ENCODE data around the gene NRF1. TPM values are rescaled to one million over a fixed set of nuclear protein-coding genes. Genes with fewer than 3 reads are reported as not detected.

NRF1 gene
- total RNA-seq, 1 experiment from 2014 or later: 19.3 TPM

DNA sequence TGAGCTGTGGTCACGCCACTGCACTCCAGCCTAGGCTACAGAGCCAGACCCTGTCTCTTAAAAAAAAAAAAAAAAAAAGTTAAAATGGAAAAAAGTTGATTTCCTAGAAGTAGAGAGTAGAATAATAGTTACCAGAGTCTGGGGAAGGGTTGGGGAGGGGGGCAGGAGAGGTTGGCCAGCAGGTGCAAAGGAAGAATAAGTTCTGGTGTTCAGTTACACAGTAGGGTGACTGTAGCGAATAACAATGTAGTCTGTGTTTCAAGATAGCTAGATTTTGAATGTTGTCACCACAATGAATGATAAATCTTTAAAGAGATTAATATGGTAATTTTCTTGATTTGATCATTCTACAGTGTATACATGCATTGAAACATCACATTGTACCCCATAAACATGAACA, 142.9 kb downstream of the NRF1 start:
- Mint-ChIP-seq H3K4me3 (no peak overlapping the region), H3K27ac (no peak overlapping the region), H3K36me3 (ENCODE audit: insufficient read depth in 1 of 3, low read depth in 3 of 3) (peaks cover 22 to 39% (median 36%) of the 10 kb centered on the region in 3 experiments; a peak in 6 of 7 replicates), H3K4me1 (peaks cover 0 to 15% of the 10 kb centered on the region in 2 experiments; a peak in 3 of 4 replicates), H3K9me3 (no peaks in the 10 kb centered on the region), H3K27me3 (ENCODE audit: low read depth) (peaks cover 1% of the 10 kb centered on the region; the same call in 1 of the 2 replicates)
- Histone ChIP-seq H2BK20ac (ENCODE audit: low read depth, low read length, poor library complexity, severe bottlenecking) (no peak overlapping the region), H3K18ac (ENCODE audit: insufficient read length, low read depth, low read length) (no peak overlapping the region), H2AK5ac (ENCODE audit: insufficient read length, low read length) (no peak overlapping the region), H4K20me1 (ENCODE audit: control insufficient read depth, insufficient read depth, insufficient read length) (no peaks in the 10 kb centered on the region), H4K91ac (ENCODE audit: insufficient read length, low read depth, low read length) (no peak overlapping the region), H2AFZ (ENCODE audit: low read length) (no peak overlapping the region), H3K14ac (ENCODE audit: insufficient read depth, low read length) (no peak overlapping the region), H2BK12ac (ENCODE audit: insufficient read length, low read depth, low read length) (no peak overlapping the region), H2BK15ac (ENCODE audit: low read depth, low read length) (no peak overlapping the region), H2BK120ac (ENCODE audit: low read depth, low read length, poor library complexity, severe bottlenecking) (no peak overlapping the region), H3K56ac (ENCODE audit: insufficient read length, low read depth, low read length) (no peak overlapping the region), H3K79me2 (ENCODE audit: insufficient read depth, low read length) (no peaks in the 10 kb centered on the region; the same call in 1 of the 2 replicates), H3K27ac (ENCODE audit: insufficient read length, low read depth, low read length) (no peak overlapping the region), H3K27me3 (ENCODE audit: insufficient read depth, low read length) (no peaks in the 10 kb centered on the region), H3K4ac (ENCODE audit: low read depth, low read length) (no peak overlapping the region), H3K79me1 (ENCODE audit: insufficient read depth, low read depth, low read length, poor library complexity, severe bottlenecking) (no peaks in the 10 kb centered on the region), H3K23me2 (ENCODE audit: insufficient read length, low read depth, low read length, poor library complexity, severe bottlenecking) (no peaks in the 10 kb centered on the region), H2BK5ac (ENCODE audit: insufficient read length, low read length) (no peak overlapping the region), H3K9me3 (ENCODE audit: control insufficient read depth, low read depth, low read length) (no peaks in the 10 kb centered on the region), H4K8ac (replicated peaks; ENCODE audit: insufficient read length, low read depth, low read length) (no peak overlapping the region), H3K4me1 (ENCODE audit: insufficient read depth, low read length) (no peaks in the 10 kb centered on the region), H3T11ph (ENCODE audit: low read length) (no peak overlapping the region), H3K9ac (ENCODE audit: extremely low read depth, insufficient read length, low read length) (no peak overlapping the region), H3K23ac (ENCODE audit: insufficient read length, low read depth, low read length) (no peak overlapping the region), H3K4me2 (ENCODE audit: insufficient read depth, insufficient read length, low read length) (no peak overlapping the region), H4K5ac (ENCODE audit: insufficient read length, low read depth, low read length) (no peak overlapping the region)
- no peak for DNase-seq
- WGBS (ENCODE audit: extremely low coverage, insufficient read length, low lambda C conversion rate): no CpG with 5 or more reads among the region's 2 CpGs
- TF ChIP-seq, protein P1, sequence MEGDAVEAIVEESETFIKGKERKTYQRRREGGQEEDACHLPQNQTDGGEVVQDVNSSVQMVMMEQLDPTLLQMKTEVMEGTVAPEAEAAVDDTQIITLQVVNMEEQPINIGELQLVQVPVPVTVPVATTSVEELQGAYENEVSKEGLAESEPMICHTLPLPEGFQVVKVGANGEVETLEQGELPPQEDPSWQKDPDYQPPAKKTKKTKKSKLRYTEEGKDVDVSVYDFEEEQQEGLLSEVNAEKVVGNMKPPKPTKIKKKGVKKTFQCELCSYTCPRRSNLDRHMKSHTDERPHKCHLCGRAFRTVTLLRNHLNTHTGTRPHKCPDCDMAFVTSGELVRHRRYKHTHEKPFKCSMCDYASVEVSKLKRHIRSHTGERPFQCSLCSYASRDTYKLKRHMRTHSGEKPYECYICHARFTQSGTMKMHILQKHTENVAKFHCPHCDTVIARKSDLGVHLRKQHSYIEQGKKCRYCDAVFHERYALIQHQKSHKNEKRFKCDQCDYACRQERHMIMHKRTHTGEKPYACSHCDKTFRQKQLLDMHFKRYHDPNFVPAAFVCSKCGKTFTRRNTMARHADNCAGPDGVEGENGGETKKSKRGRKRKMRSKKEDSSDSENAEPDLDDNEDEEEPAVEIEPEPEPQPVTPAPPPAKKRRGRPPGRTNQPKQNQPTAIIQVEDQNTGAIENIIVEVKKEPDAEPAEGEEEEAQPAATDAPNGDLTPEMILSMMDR (conservative IDR thresholded peaks at IDR 0.05): no peak
